ENCODE data around the gene TSPO. TPM values are rescaled to one million over a fixed set of nuclear protein-coding genes. Genes with fewer than 3 reads are reported as not detected.
A peak's percentile ranks its signal among the peaks of the same experiment; 100 is the strongest.

TSPO gene
- total RNA-seq, 1 experiment from 2014 or later = 44.6 TPM

DNA sequence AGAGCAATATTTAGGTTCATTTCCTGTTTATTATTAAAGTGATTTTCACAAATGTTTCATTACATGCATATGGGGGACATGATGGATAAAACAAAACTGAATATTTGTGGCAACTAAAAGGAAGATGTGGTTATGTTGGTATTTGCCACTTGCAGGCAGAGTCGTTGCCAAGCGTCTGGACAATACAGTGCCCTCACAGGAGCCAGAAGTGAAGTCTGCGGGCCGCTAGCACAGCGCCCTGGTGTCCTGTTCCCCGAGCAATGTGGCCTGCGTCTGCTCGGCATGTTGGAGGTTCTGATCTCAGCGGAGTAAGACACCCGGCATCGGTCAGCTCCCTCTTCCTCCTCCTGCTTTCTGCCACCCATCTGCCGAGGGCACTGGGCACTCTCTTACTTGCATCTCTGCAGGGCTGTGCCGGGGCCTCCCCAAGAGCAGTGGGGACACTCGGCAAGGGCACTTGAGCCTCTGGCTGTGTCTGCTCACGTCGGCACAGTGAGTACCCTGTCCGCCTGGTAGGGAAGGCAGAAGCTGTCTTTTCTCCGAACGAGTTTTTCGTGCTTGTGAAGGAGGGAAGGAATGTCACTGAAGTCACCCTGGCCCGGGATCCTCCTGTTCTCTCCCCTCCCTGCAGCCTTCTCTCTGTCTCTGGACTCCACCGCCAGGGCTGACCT lies 46.0 kb downstream of the TSPO start:
- H3K4me3 Mint-ChIP-seq (ENCODE audit: unreplicated experiment) = no peak overlapping the region
- H3K4me1 Mint-ChIP-seq (ENCODE audit: low read depth, unreplicated experiment) = no peaks in the 10 kb centered on the region
- BruUV-seq (replicated peaks) = no TSS peak
- H3K27me3 Mint-ChIP-seq (ENCODE audit: insufficient read depth, unreplicated experiment) = no peaks in the 10 kb centered on the region
- no peaks in the 10 kb centered on the region for H3K27me3 ChIP-seq (replicated peaks; ENCODE audit: control insufficient read depth, insufficient read depth, low read length)
- DNase-seq = no peak
- H3K9me3 ChIP-seq = no peaks in the 10 kb centered on the region
- no peaks in the 10 kb centered on the region for H3K4me1 ChIP-seq
- ChIA-PET CTCF (interaction anchor here (0.7 kb wide), 1 partner anchor 644 kb away, joined by 3 read pairs; no protein-coding TSS in a partner anchor), POLR2A (no interaction called here)
- no peaks in the 10 kb centered on the region for H3K36me3 ChIP-seq (ENCODE audit: control insufficient read depth, insufficient read depth, low read length)
- TF ChIP-seq, protein P1, sequence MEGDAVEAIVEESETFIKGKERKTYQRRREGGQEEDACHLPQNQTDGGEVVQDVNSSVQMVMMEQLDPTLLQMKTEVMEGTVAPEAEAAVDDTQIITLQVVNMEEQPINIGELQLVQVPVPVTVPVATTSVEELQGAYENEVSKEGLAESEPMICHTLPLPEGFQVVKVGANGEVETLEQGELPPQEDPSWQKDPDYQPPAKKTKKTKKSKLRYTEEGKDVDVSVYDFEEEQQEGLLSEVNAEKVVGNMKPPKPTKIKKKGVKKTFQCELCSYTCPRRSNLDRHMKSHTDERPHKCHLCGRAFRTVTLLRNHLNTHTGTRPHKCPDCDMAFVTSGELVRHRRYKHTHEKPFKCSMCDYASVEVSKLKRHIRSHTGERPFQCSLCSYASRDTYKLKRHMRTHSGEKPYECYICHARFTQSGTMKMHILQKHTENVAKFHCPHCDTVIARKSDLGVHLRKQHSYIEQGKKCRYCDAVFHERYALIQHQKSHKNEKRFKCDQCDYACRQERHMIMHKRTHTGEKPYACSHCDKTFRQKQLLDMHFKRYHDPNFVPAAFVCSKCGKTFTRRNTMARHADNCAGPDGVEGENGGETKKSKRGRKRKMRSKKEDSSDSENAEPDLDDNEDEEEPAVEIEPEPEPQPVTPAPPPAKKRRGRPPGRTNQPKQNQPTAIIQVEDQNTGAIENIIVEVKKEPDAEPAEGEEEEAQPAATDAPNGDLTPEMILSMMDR (IDR thresholded peaks at IDR 0.05; ENCODE audit: insufficient read depth in 1 of 2, low read depth in 1 of 2, low read length in 1 of 2, severe bottlenecking in 1 of 2, unreplicated experiment in 1 of 2) = no peak
- no peak overlapping the region for H3K27ac Mint-ChIP-seq (ENCODE audit: unreplicated experiment)
- H3K4me3 ChIP-seq (ENCODE audit: low read depth, low read length) = no peak overlapping the region
- intact Hi-C loops (cut with micrococcal nuclease; ENCODE audit: unreplicated experiment) = no loop called here
- H3K9me3 Mint-ChIP-seq (ENCODE audit: unreplicated experiment) = no peaks in the 10 kb centered on the region
- H3K36me3 Mint-ChIP-seq (ENCODE audit: insufficient read depth, unreplicated experiment) = no peaks in the 10 kb centered on the region

DNA sequence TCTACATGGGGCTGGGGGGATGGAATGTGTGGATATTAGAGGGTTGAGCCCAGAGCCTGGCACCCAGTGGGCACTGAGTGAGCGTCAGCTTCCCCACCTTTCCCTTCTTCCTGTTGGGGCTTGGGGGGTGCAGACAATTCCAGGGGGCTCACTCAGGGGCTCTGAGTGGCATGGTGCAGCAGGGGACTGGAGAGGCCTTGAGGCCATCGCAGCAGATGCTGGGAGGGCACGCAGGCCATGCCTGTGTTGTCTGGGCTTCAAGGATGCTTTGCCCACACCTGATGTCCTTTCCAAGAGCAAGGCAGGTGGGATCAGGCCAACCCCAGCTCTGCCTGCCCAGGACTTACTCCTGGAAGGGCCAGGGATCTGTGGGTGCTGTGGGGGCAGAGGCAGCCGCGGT lies 46.8 kb downstream of the TSPO start:
- no peak overlapping the region for H3K4me3 ChIP-seq (ENCODE audit: low read depth, low read length)
- H3K9me3 ChIP-seq = no peaks in the 10 kb centered on the region
- intact Hi-C loops (cut with micrococcal nuclease; ENCODE audit: unreplicated experiment) = no loop called here
- no peak overlapping the region for H3K27ac Mint-ChIP-seq (ENCODE audit: unreplicated experiment)
- ChIA-PET POLR2A (no interaction called here), CTCF (no interaction called here)
- H3K27me3 ChIP-seq (replicated peaks; ENCODE audit: control insufficient read depth, insufficient read depth, low read length) = no peaks in the 10 kb centered on the region
- no peaks in the 10 kb centered on the region for H3K27me3 Mint-ChIP-seq (ENCODE audit: insufficient read depth, unreplicated experiment)
- no TSS peak for BruUV-seq (replicated peaks)
- no peaks in the 10 kb centered on the region for H3K4me1 ChIP-seq
- TF ChIP-seq, protein P1 (IDR thresholded peaks at IDR 0.05; ENCODE audit: insufficient read depth in 1 of 2, low read depth in 1 of 2, low read length in 1 of 2, severe bottlenecking in 1 of 2, unreplicated experiment in 1 of 2) = no peak
- H3K9me3 Mint-ChIP-seq (ENCODE audit: unreplicated experiment) = no peaks in the 10 kb centered on the region
- DNase-seq = no peak
- no peaks in the 10 kb centered on the region for H3K36me3 ChIP-seq (ENCODE audit: control insufficient read depth, insufficient read depth, low read length)
- H3K4me3 Mint-ChIP-seq (ENCODE audit: unreplicated experiment) = no peak overlapping the region
- no peaks in the 10 kb centered on the region for H3K4me1 Mint-ChIP-seq (ENCODE audit: low read depth, unreplicated experiment)
- H3K36me3 Mint-ChIP-seq (ENCODE audit: insufficient read depth, unreplicated experiment) = no peaks in the 10 kb centered on the region

DNA sequence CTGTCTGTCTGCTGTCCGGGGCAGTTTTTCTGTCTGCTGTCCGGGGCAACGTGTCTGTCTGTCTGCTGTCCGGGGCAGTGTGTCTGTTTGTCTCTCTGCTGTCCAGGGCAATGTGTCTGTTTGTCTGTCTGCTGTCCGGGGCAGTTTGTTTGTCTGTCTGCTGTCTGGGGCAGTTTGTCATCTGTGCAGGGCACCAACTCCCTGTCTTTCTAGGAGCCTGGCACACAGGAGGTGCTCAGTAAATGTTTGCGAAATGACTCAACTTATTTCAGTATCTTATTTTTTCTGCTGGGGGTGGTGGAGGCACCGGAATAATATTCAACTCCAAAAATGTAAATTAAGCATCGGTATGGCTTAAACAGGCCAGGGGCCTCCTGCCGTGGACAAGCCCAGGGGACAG lies 47.6 kb downstream of the TSPO start:
- TF ChIP-seq, protein P1 (IDR thresholded peaks at IDR 0.05; ENCODE audit: insufficient read depth in 1 of 2, low read depth in 1 of 2, low read length in 1 of 2, severe bottlenecking in 1 of 2, unreplicated experiment in 1 of 2) = no peak
- ChIA-PET CTCF (no interaction called here), POLR2A (no interaction called here)
- Histone ChIP-seq H3K4me3 (ENCODE audit: low read depth, low read length) (no peak overlapping the region), H3K36me3 (ENCODE audit: control insufficient read depth, insufficient read depth, low read length) (no peaks in the 10 kb centered on the region), H3K27me3 (replicated peaks; ENCODE audit: control insufficient read depth, insufficient read depth, low read length) (no peaks in the 10 kb centered on the region), H3K4me1 (no peaks in the 10 kb centered on the region), H3K9me3 (no peaks in the 10 kb centered on the region)
- Mint-ChIP-seq H3K27ac (ENCODE audit: unreplicated experiment) (peak overlapping the region; percentile 21), H3K9me3 (ENCODE audit: unreplicated experiment) (no peaks in the 10 kb centered on the region), H3K36me3 (ENCODE audit: insufficient read depth, unreplicated experiment) (no peaks in the 10 kb centered on the region), H3K4me1 (ENCODE audit: low read depth, unreplicated experiment) (no peaks in the 10 kb centered on the region), H3K27me3 (ENCODE audit: insufficient read depth, unreplicated experiment) (no peaks in the 10 kb centered on the region), H3K4me3 (ENCODE audit: unreplicated experiment) (no peak overlapping the region)
- DNase-seq = no peak
- intact Hi-C loops (cut with micrococcal nuclease; ENCODE audit: unreplicated experiment) = no loop called here
- no TSS peak for BruUV-seq (replicated peaks)

Data from Caco-2 (cell line).